GM18909 (cell line): ENCODE results near the gene TMEM154.

Experiments used
- ATAC-seq: cut with Tn5 transposase; IDR thresholded peaks from one replicate; pipeline ENCODE4 v1.9.1; 2021; ENCODE audit warnings: mild to moderate bottlenecking; ENCODE audit not compliant: unreplicated experiment, poor library complexity

The TMEM154 gene, protein sequence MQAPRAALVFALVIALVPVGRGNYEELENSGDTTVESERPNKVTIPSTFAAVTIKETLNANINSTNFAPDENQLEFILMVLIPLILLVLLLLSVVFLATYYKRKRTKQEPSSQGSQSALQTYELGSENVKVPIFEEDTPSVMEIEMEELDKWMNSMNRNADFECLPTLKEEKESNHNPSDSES

DNA sequence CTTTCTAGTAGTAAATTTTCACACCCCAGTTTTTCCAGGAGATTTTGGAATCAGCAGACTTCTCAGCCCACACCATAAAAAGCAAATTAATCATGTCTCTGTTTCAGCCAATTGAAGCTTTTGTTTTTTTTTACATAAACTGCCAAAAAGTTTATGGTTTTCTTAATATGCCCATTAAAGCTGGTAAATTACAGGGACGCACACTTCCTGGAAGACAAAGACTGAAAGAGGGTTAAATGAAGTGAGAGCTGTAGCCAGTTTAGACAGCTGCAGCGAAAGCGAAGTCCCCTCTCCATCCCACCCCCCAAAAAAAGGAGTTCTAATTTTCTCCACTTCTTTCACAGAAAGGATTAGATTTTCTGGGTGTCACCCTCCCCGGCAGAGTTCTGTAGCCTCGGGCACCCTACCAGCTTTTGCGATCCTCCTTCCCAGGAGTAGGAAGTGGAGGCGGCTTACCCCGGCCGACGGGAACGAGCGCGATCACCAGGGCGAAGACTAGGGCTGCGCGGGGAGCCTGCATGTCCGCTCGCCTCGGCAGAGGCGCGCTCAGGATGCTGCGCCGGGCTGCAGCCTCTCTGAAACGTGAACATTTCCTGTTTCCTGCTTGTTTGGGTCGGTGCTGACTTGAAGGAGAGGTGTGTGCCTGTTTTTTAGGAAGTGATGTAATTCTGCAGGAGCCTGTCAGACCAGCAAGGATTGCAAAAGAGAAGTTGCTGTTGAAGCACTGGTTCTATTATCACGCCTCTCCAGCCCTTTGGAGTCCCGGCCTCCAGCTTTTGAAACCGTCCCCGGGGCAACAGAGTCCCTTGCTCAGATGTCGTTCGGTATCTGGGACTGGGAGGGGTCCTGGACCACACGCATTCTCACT is at the start of gene TMEM154:
Gene TMEM154 (minus strand): TSS at position 584 of the 868 bp plus-strand sequence. CDS start 64 bp downstream, at position 520.
- ATAC-seq: peak; percentile 80

DNA sequence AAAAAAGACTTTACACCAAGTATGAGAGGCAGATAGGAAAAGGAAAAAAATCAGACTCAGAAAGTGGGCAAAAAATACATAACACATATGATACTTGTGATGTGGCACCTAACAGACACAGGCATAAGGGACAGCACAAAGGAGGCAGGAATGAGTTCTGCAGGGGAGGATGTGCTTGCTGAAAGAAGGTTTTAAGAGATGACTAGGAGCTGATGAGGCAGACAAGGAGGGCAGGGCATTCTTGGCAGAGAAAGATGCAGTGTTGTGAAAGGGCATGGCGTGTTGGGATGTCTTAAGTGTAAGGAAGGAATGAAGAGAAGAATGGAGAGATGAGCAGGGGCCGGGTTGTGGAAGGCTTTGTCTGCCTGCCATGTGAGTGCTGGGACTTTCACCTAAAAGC is 49.7 kb upstream of the TMEM154 start:
- no peak for ATAC-seq

DNA sequence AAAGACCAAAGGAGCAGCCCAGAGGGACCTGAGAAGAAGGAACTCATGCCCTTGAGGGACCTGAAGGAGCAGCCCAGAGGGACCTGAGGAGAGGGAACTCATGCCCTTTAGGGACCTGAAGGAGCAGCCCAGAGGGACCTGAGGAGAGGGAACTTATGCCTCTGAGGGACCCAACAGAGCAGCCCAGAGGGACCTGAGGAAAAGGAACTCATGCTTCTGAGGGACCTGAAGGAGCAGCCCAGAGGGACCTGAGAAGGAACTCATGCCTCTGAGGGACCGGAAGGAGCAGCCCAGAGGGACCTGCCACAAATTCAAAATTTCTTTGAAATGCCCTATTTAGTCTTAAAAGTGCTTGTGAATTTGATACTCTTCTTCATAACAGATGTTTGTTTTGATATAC is 48.5 kb upstream of the TMEM154 start:
- ATAC-seq: no peak

DNA sequence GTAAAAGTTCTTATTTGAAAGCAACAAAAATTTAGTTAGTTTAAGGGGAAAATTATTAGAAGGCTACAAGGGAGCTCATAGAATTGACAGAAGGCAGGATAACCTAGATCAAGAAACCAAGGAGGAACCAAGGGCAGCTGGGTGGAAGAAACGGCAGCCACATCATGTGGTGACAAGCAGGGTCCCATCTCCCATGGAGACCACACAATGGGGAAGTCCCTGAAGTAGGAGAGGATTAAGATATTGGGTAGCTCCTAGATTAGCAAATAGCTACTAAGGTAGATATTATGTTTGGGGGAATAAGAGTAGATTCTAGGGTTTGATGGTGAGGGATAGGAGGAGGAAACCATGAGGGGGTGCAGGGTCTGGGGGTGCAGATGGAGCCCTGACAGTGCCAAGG is 48.0 kb upstream of the TMEM154 start:
- no peak for ATAC-seq

DNA sequence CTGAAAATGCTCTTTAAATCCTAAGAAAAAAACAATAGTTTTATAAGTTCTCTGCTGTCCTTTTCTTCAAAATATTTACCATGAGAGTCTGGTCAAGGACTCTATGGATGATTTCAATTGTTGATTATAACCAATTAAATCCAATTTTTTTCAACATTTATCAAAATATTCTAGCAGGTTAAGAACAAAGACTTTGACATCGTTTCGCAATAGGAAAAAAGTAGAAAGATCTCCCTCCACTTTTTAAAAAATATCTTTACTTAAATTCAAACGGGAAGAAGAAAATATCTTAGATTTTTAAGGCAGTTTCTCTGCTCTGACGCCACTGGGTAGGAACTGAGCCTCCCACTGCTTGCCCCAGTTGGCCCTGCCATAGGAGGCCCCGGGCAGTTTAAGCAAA is 44.7 kb upstream of the TMEM154 start:
- ATAC-seq: no peak

DNA sequence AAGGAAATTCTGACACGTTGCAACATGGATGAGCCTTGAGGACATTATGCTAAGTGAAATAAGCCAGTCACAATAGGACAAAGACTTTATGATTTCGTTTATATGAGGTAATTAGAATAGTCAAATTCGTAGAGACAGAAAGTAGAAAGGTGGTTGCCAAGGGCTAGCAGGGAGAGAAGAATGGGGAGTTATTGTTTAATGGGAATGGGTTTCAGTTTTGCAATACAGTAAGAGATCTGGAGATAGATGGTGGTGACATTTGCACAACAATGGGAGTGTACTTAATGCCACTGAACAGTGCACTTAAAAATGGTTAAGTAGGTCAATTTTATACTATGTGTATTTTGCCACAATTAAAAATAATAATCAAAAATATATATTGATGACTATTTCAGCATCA is 43.4 kb upstream of the TMEM154 start:
- ATAC-seq: no peak

DNA sequence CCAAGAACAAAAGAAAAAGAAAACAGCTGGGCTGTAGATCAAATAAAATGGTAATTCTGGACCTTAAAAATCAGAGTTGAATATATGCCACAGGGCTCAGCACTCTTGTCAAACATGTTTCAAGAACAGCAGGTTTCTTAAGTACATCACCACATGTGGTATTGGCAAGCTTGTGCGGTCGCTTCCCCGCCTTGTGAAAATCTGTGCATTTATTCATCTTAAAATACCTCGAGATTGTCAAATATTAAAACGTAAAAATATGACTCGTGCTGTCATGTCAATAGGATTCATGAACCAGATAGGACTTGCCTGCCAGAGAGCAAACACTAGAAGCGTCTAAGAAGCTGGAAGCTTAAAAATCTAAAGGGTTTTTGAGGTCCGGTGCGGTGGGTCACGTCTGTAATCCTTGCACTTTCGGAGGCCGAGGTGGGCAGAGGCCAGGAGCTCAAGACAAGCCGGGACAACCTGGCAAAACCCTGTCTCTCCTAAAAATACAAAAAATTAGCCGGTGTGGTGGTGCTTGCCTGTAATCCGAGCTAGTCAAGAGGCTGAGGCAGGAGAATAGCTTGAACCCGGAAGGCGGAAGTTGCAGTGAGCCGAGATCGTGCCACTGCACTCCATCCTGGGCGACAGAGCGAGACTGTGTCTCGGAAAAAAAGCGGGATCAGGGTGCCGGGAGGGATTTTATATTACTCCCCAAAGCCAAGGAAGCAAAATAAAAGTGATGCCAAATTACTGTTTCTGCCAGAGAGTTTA is 40.2 kb upstream of the TMEM154 start:
- ATAC-seq: no peak

DNA sequence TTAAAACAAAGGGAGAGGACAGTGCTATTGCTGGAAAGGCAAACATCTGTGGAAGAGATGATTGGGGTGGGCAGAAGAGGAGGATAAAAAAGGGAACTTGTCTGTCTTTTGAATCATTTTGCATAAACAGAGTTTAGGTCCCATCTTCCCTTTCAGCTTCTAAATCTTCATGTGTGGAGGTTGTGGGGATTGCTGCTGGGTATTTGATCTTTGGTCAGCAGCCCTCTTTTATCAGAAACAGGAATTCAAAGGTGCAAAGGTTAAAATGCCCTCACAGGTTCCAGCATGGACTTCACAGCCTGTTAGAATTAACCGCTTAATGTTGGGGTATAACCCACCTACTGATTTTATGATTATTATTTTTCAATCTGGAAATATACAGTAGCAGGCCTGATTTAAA is 39.5 kb upstream of the TMEM154 start:
- no peak for ATAC-seq

DNA sequence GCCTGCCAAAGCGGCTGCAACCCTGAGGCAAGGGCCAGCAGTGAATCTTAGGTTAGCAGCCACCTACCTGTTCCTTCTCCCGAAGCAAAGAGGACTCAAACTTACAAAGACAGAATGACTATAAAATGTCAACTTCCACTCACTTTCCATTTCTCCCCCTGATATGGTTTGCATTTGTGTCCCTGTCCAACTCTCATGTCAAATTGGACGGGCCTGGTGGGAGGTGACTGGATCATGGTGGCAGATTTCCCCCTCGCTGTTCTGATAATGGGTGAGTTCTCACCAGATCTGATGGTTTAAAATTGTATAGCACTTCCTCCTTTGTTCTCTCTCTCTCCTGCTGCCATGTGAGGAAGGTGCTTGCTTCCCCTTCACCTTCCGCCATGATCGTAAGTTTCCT is 35.3 kb upstream of the TMEM154 start:
- no peak for ATAC-seq

DNA sequence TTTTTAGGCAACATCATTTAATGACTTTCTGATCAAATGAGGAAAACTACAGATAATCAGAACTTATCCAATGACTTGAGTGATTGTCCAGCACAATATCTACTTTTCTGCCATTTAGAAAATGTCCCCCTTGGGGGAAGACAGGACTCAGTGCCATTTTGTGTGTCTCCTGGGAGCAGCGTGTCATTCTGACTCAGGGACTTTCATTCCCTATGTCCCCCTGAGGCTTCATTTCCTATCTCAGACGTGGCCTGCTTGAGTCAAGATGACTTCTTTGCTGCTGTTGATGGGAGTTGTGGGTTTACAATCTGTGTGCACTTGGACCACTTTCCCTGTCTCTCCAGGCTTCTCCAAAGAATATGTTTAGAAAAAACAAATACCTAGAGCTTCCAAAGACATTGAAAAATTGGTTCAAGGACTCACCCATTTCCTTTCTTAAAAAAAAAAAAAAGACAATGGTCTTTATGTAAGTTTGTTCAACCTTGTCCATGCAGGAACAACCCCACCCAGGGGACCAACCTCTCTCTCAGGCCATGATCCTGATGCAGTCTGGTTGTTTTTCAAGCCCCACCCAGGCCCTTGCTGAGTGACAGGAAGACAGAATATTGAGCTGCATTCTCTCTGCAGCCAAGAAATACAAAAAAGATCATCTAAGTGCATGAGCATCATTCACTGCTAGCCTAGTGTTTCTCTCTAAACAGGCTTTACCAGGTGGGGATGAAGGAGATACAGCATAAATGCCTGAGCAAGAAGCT is 34.3 kb upstream of the TMEM154 start:
- no peak for ATAC-seq

DNA sequence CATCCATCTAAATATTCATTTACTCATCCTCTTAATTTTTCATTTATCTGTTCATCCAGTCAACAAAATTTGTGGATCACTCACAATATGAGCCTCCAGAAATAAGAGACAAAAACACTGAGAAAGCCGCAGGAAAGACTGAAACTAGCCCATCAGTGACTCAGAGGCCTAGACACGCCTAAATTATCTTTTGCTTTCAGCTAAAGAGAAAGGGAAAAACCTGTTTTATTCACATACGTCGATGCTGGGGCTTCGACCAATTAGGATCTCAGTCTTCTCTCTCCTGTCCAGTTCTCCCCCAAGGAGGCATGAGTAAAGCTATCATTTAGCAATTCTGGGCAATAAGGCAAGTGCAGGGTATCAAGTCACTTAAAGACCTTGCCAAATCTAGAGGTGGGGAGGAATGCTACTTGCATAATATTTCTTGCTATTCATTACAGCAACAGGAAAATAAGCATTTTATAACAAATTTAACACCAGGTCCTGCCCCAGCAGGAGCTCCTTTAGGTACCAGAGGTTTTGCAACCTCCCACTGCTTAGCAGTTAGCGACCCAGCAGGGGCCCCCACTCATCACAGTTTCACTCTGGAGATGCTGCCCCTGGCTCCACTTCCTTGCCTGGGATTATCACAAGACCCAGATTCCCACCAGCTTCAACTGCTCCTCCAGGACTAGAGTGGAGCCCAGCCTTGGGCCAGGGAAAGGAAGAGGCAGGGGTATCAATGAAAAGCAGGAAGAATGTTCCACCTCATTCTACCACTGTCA is 30.1 kb upstream of the TMEM154 start:
- peak; percentile 59 for ATAC-seq

DNA sequence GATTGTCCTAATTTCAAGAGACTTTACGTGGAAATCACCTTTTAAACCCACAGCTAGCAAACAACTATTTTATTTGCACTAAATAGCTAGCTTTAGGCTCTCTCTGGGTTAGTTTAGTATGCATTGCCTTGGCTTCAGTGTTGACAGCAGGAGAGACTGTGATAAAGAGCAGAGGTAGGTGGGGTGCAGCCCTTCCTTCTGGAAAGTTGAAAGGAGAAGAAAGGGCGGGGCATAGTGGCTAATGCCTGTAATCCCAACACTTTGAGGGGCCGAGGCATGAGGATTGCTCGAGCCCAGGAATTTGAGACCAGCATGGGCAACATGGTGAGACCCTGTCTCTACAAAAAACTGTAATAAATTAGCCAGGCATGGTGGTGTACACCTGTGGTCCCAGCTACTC is 29.0 kb upstream of the TMEM154 start:
- ATAC-seq: no peak

DNA sequence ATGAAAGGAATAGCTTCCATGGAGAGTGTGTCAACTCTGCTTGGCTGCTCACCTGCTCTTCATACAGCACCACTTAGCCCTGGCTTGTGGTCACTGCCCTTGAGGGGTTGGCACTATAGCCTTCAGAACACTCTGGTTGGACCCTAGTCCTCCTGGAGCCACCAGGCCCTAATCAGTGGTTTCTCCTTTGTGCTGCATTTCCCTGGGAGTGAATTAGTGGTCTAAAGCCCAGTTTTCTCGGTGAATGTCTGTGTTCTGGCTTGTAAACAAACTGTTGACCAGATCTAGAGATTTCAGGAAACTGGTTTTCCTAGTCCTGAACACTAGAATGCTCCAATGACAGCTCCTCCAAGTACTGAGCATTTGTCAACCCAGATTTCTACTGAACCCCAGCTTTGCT is 28.6 kb upstream of the TMEM154 start:
- no peak for ATAC-seq

DNA sequence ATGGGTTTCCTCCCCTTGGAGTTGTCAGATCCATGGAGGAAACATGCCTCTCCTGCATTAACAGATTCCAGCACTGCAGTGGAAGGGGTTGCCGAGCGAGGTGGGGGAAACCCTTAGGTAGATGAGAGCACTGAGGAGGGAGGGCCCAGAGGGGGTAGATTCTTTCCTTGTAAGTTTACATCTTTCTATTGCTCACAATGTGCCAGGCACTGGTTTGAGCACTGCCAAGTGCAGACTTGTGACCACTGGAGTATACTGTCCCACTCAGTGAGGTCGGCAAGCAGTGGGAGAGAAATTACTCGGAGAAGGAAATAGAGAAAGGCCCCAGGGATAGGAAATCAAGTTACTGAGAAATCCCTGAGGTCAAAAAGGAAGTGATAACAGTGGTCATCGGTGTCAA is 27.8 kb upstream of the TMEM154 start:
- ATAC-seq: no peak

DNA sequence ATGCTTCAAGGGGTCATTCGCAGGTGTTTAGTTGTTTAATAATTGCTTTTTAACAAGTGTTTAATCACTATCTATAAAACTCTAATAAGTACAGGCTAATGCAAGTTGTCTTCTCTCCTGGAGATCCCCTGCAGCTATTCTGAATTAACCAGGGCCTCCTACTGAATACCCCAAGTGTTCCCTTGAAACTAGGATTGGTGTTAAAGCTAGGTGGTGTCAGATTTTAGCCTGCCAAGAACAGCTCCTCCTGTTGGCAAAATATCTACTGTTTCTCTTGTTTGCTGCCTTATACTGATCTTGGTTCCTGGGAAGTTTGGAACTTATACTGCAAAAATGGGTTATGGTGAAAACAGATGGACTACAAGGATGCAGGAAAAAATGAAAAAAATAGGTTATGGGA is 26.1 kb upstream of the TMEM154 start:
- no peak for ATAC-seq

DNA sequence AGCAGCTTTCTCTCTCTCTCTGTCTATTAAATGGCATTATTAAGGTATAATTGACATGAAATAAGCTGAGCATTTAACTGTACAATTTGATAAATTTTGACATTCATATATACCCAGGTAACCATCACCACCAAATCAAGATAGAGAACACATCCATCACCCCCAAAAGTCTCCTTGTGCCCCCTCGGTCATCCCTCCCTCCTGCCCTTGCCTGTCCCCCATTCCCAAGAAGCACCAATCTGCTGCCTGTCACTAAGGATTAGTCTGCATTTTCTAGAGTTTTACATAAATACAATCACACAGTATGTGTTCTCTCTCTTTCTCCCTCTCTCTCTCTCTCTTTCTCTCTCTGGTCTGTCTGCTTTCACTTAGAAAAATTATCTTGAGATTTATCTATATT is 25.0 kb upstream of the TMEM154 start:
- ATAC-seq: no peak

DNA sequence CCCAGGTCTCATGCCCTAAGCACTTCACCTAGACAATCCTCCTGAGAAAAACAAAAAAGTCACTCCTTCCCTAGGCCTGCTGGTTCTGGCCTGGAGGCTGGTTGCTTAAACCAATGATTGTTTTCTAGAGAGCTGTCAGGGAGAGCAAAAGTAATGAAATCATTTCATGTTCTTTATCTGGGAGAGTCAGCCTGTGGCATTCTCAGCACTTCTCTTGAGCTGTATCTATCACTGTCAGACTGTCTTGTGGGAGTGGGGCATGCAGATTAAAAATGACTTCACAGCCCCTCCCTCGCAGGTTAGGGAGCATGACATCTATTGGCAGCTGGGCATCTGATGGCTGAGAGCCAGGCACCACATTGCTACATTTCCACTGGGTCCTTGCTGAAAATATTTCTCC is 20.4 kb upstream of the TMEM154 start:
- ATAC-seq: no peak

DNA sequence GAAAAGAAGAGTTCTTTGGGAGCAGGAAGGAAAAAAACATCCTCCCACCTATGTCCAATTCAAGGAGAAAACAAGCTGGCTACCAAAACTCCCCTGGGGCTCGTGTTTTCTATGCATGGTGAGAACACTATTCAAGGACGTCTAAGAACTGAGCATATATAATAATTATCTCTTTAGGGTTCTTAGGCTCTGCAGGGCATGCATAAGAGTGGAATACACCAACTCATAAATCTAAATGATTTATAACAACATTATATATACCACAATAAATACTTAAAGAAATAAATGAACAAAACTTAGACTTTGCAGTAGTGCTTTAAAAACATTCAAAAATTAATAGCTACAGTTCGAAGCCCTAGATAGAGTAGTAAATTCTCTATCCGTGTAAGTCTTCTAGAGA is 19.5 kb upstream of the TMEM154 start:
- ATAC-seq: no peak

DNA sequence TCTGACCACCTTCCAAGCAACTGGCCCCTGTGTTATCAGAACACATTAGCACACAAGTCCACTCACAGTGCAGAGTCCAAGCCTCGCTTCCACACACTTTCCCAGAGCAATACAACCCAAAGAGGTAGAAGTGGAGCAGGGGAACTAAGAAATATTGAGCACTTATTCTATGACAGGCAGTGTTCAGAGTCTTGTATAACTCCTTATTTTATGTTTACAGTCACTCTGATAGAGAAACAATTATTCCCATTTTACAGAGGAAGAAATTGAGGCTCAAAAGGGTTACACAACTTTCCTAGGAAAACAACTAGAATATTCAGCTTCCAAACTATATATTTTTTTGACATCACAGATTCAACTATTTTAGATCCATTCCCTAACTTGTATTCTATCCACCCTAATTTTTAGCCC is 18.3 kb upstream of the TMEM154 start:
- no peak for ATAC-seq
